Pancreas (tissue), 10 donors: ENCODE data around the gene RBMS1. TPM values are rescaled to one million over a fixed set of nuclear protein-coding genes. Genes with fewer than 3 reads are reported as not detected.
A peak's percentile ranks its signal among the peaks of the same experiment; 100 is the strongest.

ENCODE experiments used
- ATAC-seq, 4 donors: fragments of 200-7000 bp; cut with Tn5 transposase; one replicate each; pipeline versions ENCODE4 v1.8.0 to v1.9.1; 2020; ENCODE audit warnings: mild to moderate bottlenecking in 4 of 4, moderate library complexity in 4 of 4
- DNase-seq, 6 donors: peaks; one replicate each; pipeline ENCODE4 v3.0.0-alpha.2; 2020
- FAIRE-seq: peaks from 2 replicates; lab custom pipeline; 2012; peaks lifted over from hg19 to GRCh38; lab: Jason Lieb, UNC
- H3K27ac ChIP-seq, 4 donors: fragments of 200-600 bp; sonication (generic); 1 replicate in 3 of 4; 2 replicates in 1 of 4; pipeline versions ENCODE4 v1.5.0 to v1.8.0; 2020
- H3K27me3 ChIP-seq, 4 donors: fragments of 200-600 bp; one replicate each; pipeline ENCODE4 v1.8.0; 2021
- H3K36me3 ChIP-seq, 3 donors: fragments of 200-600 bp; sonication (generic) in 1 of 3; one replicate each; pipeline versions ENCODE4 v1.5.0 to v1.8.0; 2020 to 2021
- H3K4me1 ChIP-seq, 3 donors: fragments of 200-600 bp; one replicate each; pipeline ENCODE4 v1.8.0; 2021
- H3K4me3 ChIP-seq, 4 donors: fragments of 200-600 bp; sonication (generic) in 2 of 4; one replicate each; pipeline versions ENCODE4 v1.5.0 to v1.8.0; 2020 to 2021
- H3K9me3 ChIP-seq, 4 donors: fragments of 200-600 bp; one replicate each; pipeline ENCODE4 v1.8.0; 2021
- CTCF ChIP-seq, 4 donors: fragments of 200-600 bp; sonication (generic) in 3 of 4; IDR thresholded peaks; one replicate each; pipeline versions ENCODE4 v1.5.0 to v1.8.0; 2021; ENCODE audit warnings: antibody characterized with exemption in 4 of 4
- WGBS, 2 donors: extraction: QIAGEN DNeasy Blood & Tissue Kit; methylation state at CpG; one replicate each; pipeline ENCODE4 v1.1.7; 2013; 5-methylcytosine and 5-hydroxymethylcytosine counted together
- intact Hi-C, 3 donors: fragments of 100-400 bp; cut with DNase I; formaldehyde crosslinking; loops; one replicate each; pipeline versions ENCODE4 v1.11.1 to v1.14.2; 2022
- polyA plus RNA-seq, 2 donors: library from polyadenylated mRNA; stranded (reverse); fragments of 200-250 nt; gene quantifications; one replicate each; pipeline ENCODE4 v1.2.3, GENCODE V29; 2013
- total RNA-seq, 6 donors: library from RNA; stranded (reverse); fragmentation: NEBNext Ultra II Directional in 4 of 6; extraction: Animal tissue kit (Norgen Biotek cat#: 25700) in 4 of 6; gene quantifications; one replicate each; pipeline versions ENCODE4 v1.2.1 to v1.2.4, GENCODE V29; 2021 to 2023
- donor health status: healthy with polysubstance abuse.
- donor health status: DM: no; HTN: no; CAD: no; lungs with moderate emphysema.
- donor health status: DM: no; HTN: no; CAD: no.
- donor health status: control.
- donor health status: control.
- donor health status: Bipolar disorder and iron deficiency.
- donor health status: DM: yes; HTN: yes; CAD: no.
- donor health status: DM: no; HTN: no; CAD: no.
- donor health status: DM: no; HTN: no; CAD: no.
- donor health status: DM: yes; HTN: yes; CAD: no.

Gene RBMS1
- total and polyA plus RNA-seq, 8 donors, result 6.3 to 26.1 (median 8.7) TPM

GRCh38 chr2:160223560-160223959 is 270.0 kb downstream of the RBMS1 start:
- intact Hi-C loops, result no loop called here

GRCh38 chr2:160222546-160223283 is 270.9 kb downstream of the RBMS1 start:
- WGBS, 2 donors, result 57 to 60% methylated on average over 7 of the region's 7 CpGs
- H3K4me1 ChIP-seq, result peaks cover 0 to 10% (median 0%) of the 10 kb centered on the region in 3 donors
- DNase-seq, result no peak
- TF ChIP-seq CTCF (IDR thresholded peaks at IDR 0.05), result no peak
- no peaks in the 10 kb centered on the region for H3K36me3 ChIP-seq
- intact Hi-C loops, result no loop called here
- no peak overlapping the region for H3K4me3 ChIP-seq
- H3K27me3 ChIP-seq, result no peaks in the 10 kb centered on the region
- H3K27ac ChIP-seq, result peak overlapping the region in 1 of 4 donors; percentile 62
- no peak for ATAC-seq
- FAIRE-seq, result no peak
- H3K9me3 ChIP-seq, result no peaks in the 10 kb centered on the region

More at GRCh38 chr2:160223560-160223959, 270.0 kb downstream of the RBMS1 start:
- 80 to 92% methylated on average over 3 of the region's 3 CpGs for WGBS, 2 donors
- H3K4me3 ChIP-seq, result no peak overlapping the region
- no peaks in the 10 kb centered on the region for H3K36me3 ChIP-seq
- no peak for DNase-seq
- no peaks in the 10 kb centered on the region for H3K27me3 ChIP-seq
- TF ChIP-seq CTCF (IDR thresholded peaks at IDR 0.05), result no peak
- no peaks in the 10 kb centered on the region for H3K9me3 ChIP-seq
- peaks cover 0 to 19% (median 0%) of the 10 kb centered on the region in 3 donors for H3K4me1 ChIP-seq
- FAIRE-seq, result no peak
- H3K27ac ChIP-seq, result peak overlapping the region in 2 of 4 donors; percentile 24 to 45
- no peak for ATAC-seq
